K562 (cell line): ENCODE data around the gene SLC8A2. TPM values are rescaled to one million over a fixed set of nuclear protein-coding genes. Genes with fewer than 3 reads are reported as not detected.
A peak's percentile ranks its signal among the peaks of the same experiment; 100 is the strongest.

Experiments
- CTCF ChIP-seq, 3 experiments: IDR thresholded peaks in 2 of 3; conservative IDR thresholded peaks in 1 of 3; 2 replicates each; pipeline ENCODE4 v1.5.1; 2011 to 2012; ENCODE audit warnings: low read length in 3 of 3, mild to moderate bottlenecking in 3 of 3, control low read depth in 2 of 3, improper control_type of control experiment in 1 of 3, inconsistent platforms in 1 of 3, low read depth in 1 of 3, mixed read lengths in 1 of 3, moderate library complexity in 1 of 3; ENCODE audit not compliant: insufficient read depth in 2 of 3
- CTCFL ChIP-seq: IDR thresholded peaks from 2 replicates; pipeline ENCODE4 v1.6.1; 2011; ENCODE audit warnings: borderline replicate concordance, low read depth, mild to moderate bottlenecking, moderate library complexity, low read length; ENCODE audit not compliant: insufficient read depth, poor library complexity, severe bottlenecking
- HDGF ChIP-seq: fragments of 450-650 bp; IDR thresholded peaks from 2 replicates; pipeline ENCODE4 v1.6.1; 2016
- KLF10 ChIP-seq: fragments of 250-450 bp; sonication (Bioruptor Pico); IDR thresholded peaks from 2 replicates; pipeline ENCODE4 v1.6.1; 2021; ENCODE audit warnings: matching md5 sums
- KLF16 ChIP-seq: IDR thresholded peaks from 2 replicates; pipeline ENCODE4 v1.6.1; 2016; ENCODE audit warnings: antibody characterized with exemption
- MNT ChIP-seq, 2 experiments: fragments of 450-650 bp; conservative IDR thresholded peaks; 2 replicates each; pipeline ENCODE4 v1.6.1; 2017; ENCODE audit warnings: mild to moderate bottlenecking in 2 of 2, moderate library complexity in 2 of 2
- PHB ChIP-seq: fragments of 250-450 bp; sonication (Bioruptor Pico); IDR thresholded peaks from 2 replicates; pipeline ENCODE4 v1.5.0; 2021
- PREB ChIP-seq: sonication (generic); formaldehyde crosslinking; IDR thresholded peaks from 2 replicates; pipeline ENCODE4 v1.8.1; 2023; ENCODE audit warnings: mild to moderate bottlenecking, missing genetic modification reagents
- PRPF4 ChIP-seq: fragments of 200-400 bp; formaldehyde crosslinking; IDR thresholded peaks from one replicate; pipeline ENCODE4 v1.6.1; 2017; ENCODE audit warnings: low read length, low read depth, mild to moderate bottlenecking; ENCODE audit not compliant: insufficient read depth, poor library complexity, severe bottlenecking
- RHOXF2B ChIP-seq: fragments of 250-450 bp; sonication (Bioruptor Pico); conservative IDR thresholded peaks from 2 replicates; pipeline ENCODE4 v1.5.1; 2021
- SNIP1 ChIP-seq: fragments of 450-650 bp; IDR thresholded peaks from 2 replicates; pipeline ENCODE4 v1.7.1; 2017; ENCODE audit warnings: low read depth, mild to moderate bottlenecking
- TOE1 ChIP-seq, 2 experiments: fragments of 450-650 bp in 1 of 2; sonication (generic) in 1 of 2; formaldehyde crosslinking in 1 of 2; IDR thresholded peaks; 2 replicates each; pipeline versions ENCODE4 v1.7.1 to v1.8.0; 2016 to 2022; ENCODE audit warnings: borderline replicate concordance in 2 of 2, mild to moderate bottlenecking in 2 of 2, antibody characterized with exemption in 1 of 2, inconsistent platforms in 1 of 2, low read depth in 1 of 2, missing genetic modification reagents in 1 of 2, moderate library complexity in 1 of 2
- ZBTB1 ChIP-seq: sonication (generic); formaldehyde crosslinking; IDR thresholded peaks from 2 replicates; pipeline ENCODE4 v1.8.1; 2023; ENCODE audit warnings: missing genetic modification reagents, low read depth, mild to moderate bottlenecking, borderline replicate concordance
- ZKSCAN1 ChIP-seq: fragments of 150-350 bp; IDR thresholded peaks from 2 replicates; pipeline ENCODE4 v1.6.1; 2016; ENCODE audit warnings: low read depth, low read length
- ZNF133 ChIP-seq: fragments of 250-450 bp; sonication (Bioruptor Pico); IDR thresholded peaks from 2 replicates; pipeline ENCODE4 v1.4.0; 2020; ENCODE audit warnings: mild to moderate bottlenecking
- ZNF253 ChIP-seq: fragments of 250-450 bp; sonication (Bioruptor Pico); conservative IDR thresholded peaks from 2 replicates; pipeline ENCODE4 v1.6.1; 2021; ENCODE audit warnings: mild to moderate bottlenecking
- ZNF655 ChIP-seq: fragments of 250-450 bp; sonication (Bioruptor Pico); IDR thresholded peaks from 2 replicates; pipeline ENCODE4 v1.5.0; 2021
- ZNF778 ChIP-seq: fragments of 450-650 bp; formaldehyde crosslinking; IDR thresholded peaks from 2 replicates; pipeline ENCODE4 v1.4.0; 2020; ENCODE audit warnings: mild to moderate bottlenecking, moderate library complexity
- polyA plus RNA-seq, 8 experiments: library from polyadenylated mRNA; depleted of rRNA in 4 of 8; stranded (reverse) in 5 of 8; unstranded in 3 of 8; fragments of >200 nt; fragmentation: Nextera tagmentation in 2 of 8; fragmentation: Illumina TruSeq in 1 of 8; extraction: Ambion mirVana in 2 of 8; extraction: Trizol in 1 of 8; gene quantifications; 2 replicates each; pipeline versions ENCODE4 v1.2.1 to v1.2.3, GENCODE V29; 2011 to 2014; ENCODE audit warnings: inconsistent platforms in 1 of 8, missing spikeins in 1 of 8
- total RNA-seq, 7 experiments: library from RNA; depleted of rRNA in 6 of 7; stranded (reverse); fragments of >200 nt in 6 of 7; fragmentation: Illumina TruSeq in 2 of 7; extraction: Trizol in 2 of 7; gene quantifications; 2 replicates each; pipeline versions ENCODE4 v1.2.1 to v1.2.3, GENCODE V29; 2011 to 2021; ENCODE audit warnings: low replicate concordance in 1 of 7

Gene SLC8A2
- total and polyA plus RNA-seq, 9 of the 15 experiments (the other 6 are each of a cell fraction or from before 2014, with no cell fraction given), result 0.07 to 0.66 (median 0.24) TPM; not detected in 3

- TF ChIP-seq SNIP1 (no peak), PHB (CRISPR knock-in tag) (no peak), PRPF4 (no peak), CTCFL (peak; percentile 15), TOE1 (IDR thresholded peaks at IDR 0.05; ENCODE audit: borderline replicate concordance) (peak; percentile 99), TOE1 (CRISPR knock-in tag; IDR thresholded peaks at IDR 0.05; ENCODE audit: borderline replicate concordance, low read depth) (no peak), KLF16 (no peak), ZNF133 (CRISPR knock-in tag) (no peak), PREB (no peak), KLF10 (CRISPR knock-in tag) (no peak), ZBTB1 (CRISPR knock-in tag) (no peak), RHOXF2B (CRISPR knock-in tag) (peak; percentile 71; the same call in 1 of the 2 replicates), ZNF253 (CRISPR knock-in tag) (no peak), CTCF (IDR thresholded peaks at IDR 0.05 in 2 of 3, conservative IDR thresholded peaks at IDR 0.05 in 1 of 3; ENCODE audit: insufficient read depth in 2 of 3, low read depth in 1 of 3, low read length in 3 of 3) (no peak), ZKSCAN1 (no peak; the same call in 1 of the 2 replicates), HDGF (no peak), ZNF655 (CRISPR knock-in tag) (no peak), ZNF778 (CRISPR knock-in tag) (no peak), MNT (conservative IDR thresholded peaks at IDR 0.05) (peak; percentile 99)
Measured at GRCh38 chr19:47514869-47515588, 43.3 kb upstream of the SLC8A2 start, which contains the start of gene NAPA (continued).
